SK-N-SH treated with all-trans-retinoic acid at 6 μM for 48 hours (cell line): ENCODE data around the gene MAB21L4.

Experiments
- ATAC-seq: fragments of 200-7000 bp; cut with Tn5 transposase; 3 replicates; pipeline ENCODE4 v1.9.1; 2020; ENCODE audit warnings: mild to moderate bottlenecking, moderate library complexity
- ARNTL ChIP-seq: fragments of 450-650 bp; formaldehyde crosslinking; IDR thresholded peaks from 2 replicates; pipeline ENCODE4 v1.5.0; 2020; ENCODE audit warnings: low read depth, mild to moderate bottlenecking, moderate library complexity, borderline replicate concordance
- BACH2 ChIP-seq: fragments of 250-450 bp; sonication (Bioruptor Pico); IDR thresholded peaks from 2 replicates; pipeline ENCODE4 v1.9.0; 2021; ENCODE audit warnings: mild to moderate bottlenecking, borderline replicate concordance
- CREB5 ChIP-seq: fragments of 250-450 bp; sonication (Bioruptor Pico); IDR thresholded peaks from 2 replicates; pipeline ENCODE4 v1.5.1; 2020; ENCODE audit warnings: low read depth, mild to moderate bottlenecking, moderate library complexity
- CSDC2 ChIP-seq: fragments of 250-450 bp; sonication (Bioruptor Pico); IDR thresholded peaks from 2 replicates; pipeline ENCODE4 v1.5.0; 2020; ENCODE audit warnings: mild to moderate bottlenecking, moderate library complexity
- ESRRG ChIP-seq: fragments of 250-450 bp; sonication (Bioruptor Pico); IDR thresholded peaks from 2 replicates; pipeline ENCODE4 v1.6.1; 2021; ENCODE audit warnings: mild to moderate bottlenecking
- GLIS3 ChIP-seq: fragments of 250-450 bp; sonication (Bioruptor Pico); IDR thresholded peaks from 2 replicates; pipeline ENCODE4 v1.5.0; 2020; ENCODE audit warnings: mild to moderate bottlenecking, moderate library complexity
- ISL1 ChIP-seq: fragments of 250-450 bp; sonication (Bioruptor Pico); IDR thresholded peaks from 2 replicates; pipeline ENCODE4 v2.1.2; 2022; ENCODE audit warnings: mild to moderate bottlenecking, moderate library complexity
- OSR1 ChIP-seq: fragments of 250-450 bp; sonication (Bioruptor Pico); IDR thresholded peaks from 2 replicates; pipeline ENCODE4 v1.8.0; 2022; ENCODE audit warnings: moderate library complexity, mild to moderate bottlenecking, inconsistent platforms
- PATZ1 ChIP-seq: fragments of 250-450 bp; sonication (Bioruptor Pico); IDR thresholded peaks from 2 replicates; pipeline ENCODE4 v1.8.0; 2020; ENCODE audit warnings: mild to moderate bottlenecking, moderate library complexity, borderline replicate concordance
- POU6F1 ChIP-seq: fragments of 250-450 bp; sonication (Bioruptor Pico); IDR thresholded peaks from 2 replicates; pipeline ENCODE4 v1.8.0; 2021; ENCODE audit warnings: low read depth, mild to moderate bottlenecking, moderate library complexity, borderline replicate concordance
- PPARA ChIP-seq: fragments of 250-450 bp; sonication (Bioruptor Pico); IDR thresholded peaks from 2 replicates; pipeline ENCODE4 v1.5.0; 2020; ENCODE audit warnings: mild to moderate bottlenecking, borderline replicate concordance
- RARB ChIP-seq: fragments of 250-450 bp; sonication (Bioruptor Pico); IDR thresholded peaks from 2 replicates; pipeline ENCODE4 v1.8.0; 2021; ENCODE audit warnings: mild to moderate bottlenecking, moderate library complexity
- SNAI2 ChIP-seq: fragments of 250-450 bp; sonication (Bioruptor Pico); IDR thresholded peaks from 2 replicates; pipeline ENCODE4 v1.5.0; 2020; ENCODE audit warnings: mild to moderate bottlenecking, moderate library complexity
- TCF4 ChIP-seq: fragments of 250-450 bp; sonication (Bioruptor Pico); IDR thresholded peaks from 2 replicates; pipeline ENCODE4 v1.8.0; 2021; ENCODE audit warnings: mild to moderate bottlenecking, moderate library complexity, borderline replicate concordance
- TOX ChIP-seq: fragments of 250-450 bp; sonication (Bioruptor Pico); IDR thresholded peaks from 2 replicates; pipeline ENCODE4 v1.8.0; 2021; ENCODE audit warnings: mild to moderate bottlenecking, moderate library complexity, borderline replicate concordance
- TSHZ2 ChIP-seq: fragments of 250-450 bp; sonication (Bioruptor Pico); IDR thresholded peaks from 2 replicates; pipeline ENCODE4 v1.5.0; 2020; ENCODE audit warnings: mild to moderate bottlenecking, moderate library complexity
- ZC3H10 ChIP-seq: fragments of 250-450 bp; sonication (Bioruptor Pico); IDR thresholded peaks from 2 replicates; pipeline ENCODE4 v1.5.1; 2021; ENCODE audit warnings: mild to moderate bottlenecking, moderate library complexity
- ZFP3 ChIP-seq: fragments of 250-450 bp; sonication (Bioruptor Pico); IDR thresholded peaks from 2 replicates; pipeline ENCODE4 v1.5.0; 2020; ENCODE audit warnings: mild to moderate bottlenecking, moderate library complexity
- ZNF565 ChIP-seq: fragments of 450-650 bp; formaldehyde crosslinking; conservative IDR thresholded peaks from 2 replicates; pipeline ENCODE4 v1.5.0; 2020; ENCODE audit warnings: low read depth, mild to moderate bottlenecking, moderate library complexity
- ZNF8 ChIP-seq: fragments of 450-650 bp; formaldehyde crosslinking; IDR thresholded peaks from 2 replicates; pipeline ENCODE4 v1.5.0; 2020; ENCODE audit warnings: mild to moderate bottlenecking, moderate library complexity
- TF ChIP-seq, protein P1 (sequence below): fragments of 250-450 bp; sonication (Bioruptor Pico); IDR thresholded peaks from 2 replicates; pipeline ENCODE4 v1.5.1; 2021; ENCODE audit warnings: mild to moderate bottlenecking, moderate library complexity

The MAB21L4 gene

DNA sequence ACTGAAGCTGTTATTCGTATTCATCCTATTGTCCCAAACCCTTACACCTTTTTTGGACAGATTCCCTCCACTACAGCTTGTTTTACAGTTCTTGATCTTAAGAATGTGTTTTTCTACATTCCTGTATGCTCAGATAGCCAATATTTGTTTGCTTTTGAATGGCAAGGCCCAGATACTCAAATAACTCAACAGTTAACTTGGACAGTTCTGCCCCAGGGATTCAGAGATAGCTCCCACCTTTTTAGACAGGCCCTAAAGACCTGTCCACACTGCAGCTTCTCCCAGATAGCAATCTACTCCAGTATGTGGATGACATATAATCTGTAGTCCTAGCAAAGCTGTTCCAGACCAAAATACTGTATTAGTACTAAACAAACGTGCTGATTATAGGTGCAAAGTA lies 34.4 kb downstream of the MAB21L4 start:
- no peak for TF ChIP-seq TSHZ2 (CRISPR knock-in tag)
- TF ChIP-seq ARNTL (CRISPR knock-in tag), result no peak
- TF ChIP-seq CSDC2 (CRISPR knock-in tag), result no peak
- no peak for TF ChIP-seq RARB
- TF ChIP-seq, protein P1, sequence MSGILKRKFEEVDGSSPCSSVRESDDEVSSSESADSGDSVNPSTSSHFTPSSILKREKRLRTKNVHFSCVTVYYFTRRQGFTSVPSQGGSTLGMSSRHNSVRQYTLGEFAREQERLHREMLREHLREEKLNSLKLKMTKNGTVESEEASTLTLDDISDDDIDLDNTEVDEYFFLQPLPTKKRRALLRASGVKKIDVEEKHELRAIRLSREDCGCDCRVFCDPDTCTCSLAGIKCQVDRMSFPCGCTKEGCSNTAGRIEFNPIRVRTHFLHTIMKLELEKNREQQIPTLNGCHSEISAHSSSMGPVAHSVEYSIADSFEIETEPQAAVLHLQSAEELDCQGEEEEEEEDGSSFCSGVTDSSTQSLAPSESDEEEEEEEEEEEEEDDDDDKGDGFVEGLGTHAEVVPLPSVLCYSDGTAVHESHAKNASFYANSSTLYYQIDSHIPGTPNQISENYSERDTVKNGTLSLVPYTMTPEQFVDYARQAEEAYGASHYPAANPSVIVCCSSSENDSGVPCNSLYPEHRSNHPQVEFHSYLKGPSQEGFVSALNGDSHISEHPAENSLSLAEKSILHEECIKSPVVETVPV (CRISPR knock-in tag), result no peak
- TF ChIP-seq GLIS3 (CRISPR knock-in tag), result no peak
- TF ChIP-seq CREB5 (CRISPR knock-in tag), result no peak
- no peak for TF ChIP-seq ZC3H10 (CRISPR knock-in tag)
- ATAC-seq, result no peak

- ATAC-seq, result no peak
- no peak for TF ChIP-seq TOX (CRISPR knock-in tag)
- TF ChIP-seq ZNF565, result no peak
- no peak for TF ChIP-seq BACH2 (CRISPR knock-in tag)
- no peak for TF ChIP-seq ISL1 (CRISPR knock-in tag)
- no peak for TF ChIP-seq SNAI2 (CRISPR knock-in tag)
- TF ChIP-seq POU6F1 (CRISPR knock-in tag), result no peak
- TF ChIP-seq ESRRG, result no peak
- no peak for TF ChIP-seq ARNTL (CRISPR knock-in tag)
- TF ChIP-seq ZNF8 (CRISPR knock-in tag), result no peak
- TF ChIP-seq, protein P1 (CRISPR knock-in tag), result no peak
- no peak for TF ChIP-seq TCF4
- no peak for TF ChIP-seq CSDC2 (CRISPR knock-in tag)
- no peak for TF ChIP-seq GLIS3 (CRISPR knock-in tag)
- no peak for TF ChIP-seq ZFP3 (CRISPR knock-in tag)
- no peak for TF ChIP-seq OSR1 (CRISPR knock-in tag)
- no peak for TF ChIP-seq PATZ1 (CRISPR knock-in tag)
- no peak for TF ChIP-seq PPARA (CRISPR knock-in tag)
- no peak for TF ChIP-seq TSHZ2 (CRISPR knock-in tag)
- TF ChIP-seq, all 23 proteins: peak for 0
These were observed 37.1 kb downstream of the MAB21L4 start for GRCh38 chr2:240858871-240859270.
